GM06990 (cell line): ENCODE results near the gene PLXNB1.
A peak's percentile ranks its signal among the peaks of the same experiment; 100 is the strongest.

Experiments used
- DNase-seq: peaks from one replicate; pipeline ENCODE4 v3.0.0-alpha.2; 2011; ENCODE audit not compliant: insufficient read length; ENCODE audit errors: extremely low read depth
- H3K27me3 ChIP-seq: replicated peaks from 2 replicates; pipeline ENCODE4 v1.6.0; 2011; ENCODE audit warnings: low read length; ENCODE audit not compliant: control insufficient read depth, insufficient read depth
- H3K36me3 ChIP-seq: 2 replicates; pipeline ENCODE4 v1.5.1; 2011; ENCODE audit warnings: low read length; ENCODE audit not compliant: control insufficient read depth, insufficient read depth
- H3K4me3 ChIP-seq: replicated peaks from 2 replicates; pipeline ENCODE4 v1.5.1; 2011; ENCODE audit warnings: low read depth, mild to moderate bottlenecking, control low read depth, low read length
- TF ChIP-seq, protein P1 (sequence below): IDR thresholded peaks from 2 replicates; pipeline ENCODE4 v1.5.1; 2011; ENCODE audit warnings: low read length, control low read depth, mild to moderate bottlenecking, inconsistent platforms; ENCODE audit not compliant: insufficient read depth, poor library complexity, severe bottlenecking

Gene PLXNB1

GRCh38 chr3:48437812-48438211, 7.9 kb upstream of the PLXNB1 start:
- H3K27me3 ChIP-seq: no peaks in the 10 kb centered on the region
- no peak for DNase-seq
- H3K36me3 ChIP-seq: peaks cover 15% of the 10 kb centered on the region
- TF ChIP-seq, protein P1, sequence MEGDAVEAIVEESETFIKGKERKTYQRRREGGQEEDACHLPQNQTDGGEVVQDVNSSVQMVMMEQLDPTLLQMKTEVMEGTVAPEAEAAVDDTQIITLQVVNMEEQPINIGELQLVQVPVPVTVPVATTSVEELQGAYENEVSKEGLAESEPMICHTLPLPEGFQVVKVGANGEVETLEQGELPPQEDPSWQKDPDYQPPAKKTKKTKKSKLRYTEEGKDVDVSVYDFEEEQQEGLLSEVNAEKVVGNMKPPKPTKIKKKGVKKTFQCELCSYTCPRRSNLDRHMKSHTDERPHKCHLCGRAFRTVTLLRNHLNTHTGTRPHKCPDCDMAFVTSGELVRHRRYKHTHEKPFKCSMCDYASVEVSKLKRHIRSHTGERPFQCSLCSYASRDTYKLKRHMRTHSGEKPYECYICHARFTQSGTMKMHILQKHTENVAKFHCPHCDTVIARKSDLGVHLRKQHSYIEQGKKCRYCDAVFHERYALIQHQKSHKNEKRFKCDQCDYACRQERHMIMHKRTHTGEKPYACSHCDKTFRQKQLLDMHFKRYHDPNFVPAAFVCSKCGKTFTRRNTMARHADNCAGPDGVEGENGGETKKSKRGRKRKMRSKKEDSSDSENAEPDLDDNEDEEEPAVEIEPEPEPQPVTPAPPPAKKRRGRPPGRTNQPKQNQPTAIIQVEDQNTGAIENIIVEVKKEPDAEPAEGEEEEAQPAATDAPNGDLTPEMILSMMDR: no peak
- no peak overlapping the region for H3K4me3 ChIP-seq

- Histone ChIP-seq H3K27me3 (no peaks in the 10 kb centered on the region), H3K4me3 (no peak overlapping the region), H3K36me3 (peaks cover 13% of the 10 kb centered on the region)
- TF ChIP-seq, protein P1: no peak
- no peak for DNase-seq
These were observed 7.0 kb upstream of the PLXNB1 start for GRCh38 chr3:48436855-48437254.

DNA sequence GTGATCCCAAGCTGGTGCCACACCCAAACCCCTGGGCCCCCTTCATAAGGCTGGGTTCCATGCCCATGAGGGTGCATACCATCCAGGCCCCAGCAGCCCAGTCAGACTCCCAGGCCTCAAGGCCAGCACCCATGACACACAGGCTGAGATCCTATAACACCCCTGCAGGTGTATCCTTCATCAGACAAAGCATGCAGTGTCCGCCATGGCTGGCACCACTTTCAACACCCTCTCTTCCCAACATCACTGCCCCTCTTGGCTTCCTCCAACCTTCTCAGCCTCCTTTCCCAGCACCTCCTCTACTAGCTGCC, 6.5 kb upstream of the PLXNB1 start:
- H3K4me3 ChIP-seq: no peak overlapping the region
- no peak for DNase-seq
- TF ChIP-seq, protein P1: no peak
- H3K36me3 ChIP-seq: peaks cover 13% of the 10 kb centered on the region
- no peaks in the 10 kb centered on the region for H3K27me3 ChIP-seq

GRCh38 chr3:48435774-48436476, 6.0 kb upstream of the PLXNB1 start:
- H3K4me3 ChIP-seq: no peak overlapping the region
- TF ChIP-seq, protein P1: peak; percentile 100
- DNase-seq: peak; percentile 67

GRCh38 chr3:48435223-48435595, 5.3 kb upstream of the PLXNB1 start:
- DNase-seq: no peak
- H3K27me3 ChIP-seq: no peaks in the 10 kb centered on the region
- peaks cover 13% of the 10 kb centered on the region for H3K36me3 ChIP-seq
- no peak overlapping the region for H3K4me3 ChIP-seq
- TF ChIP-seq, protein P1: no peak

More at GRCh38 chr3:48435774-48436476, 6.0 kb upstream of the PLXNB1 start:
- Histone ChIP-seq H3K36me3 (peaks cover 13% of the 10 kb centered on the region), H3K27me3 (no peaks in the 10 kb centered on the region)
